Smooth muscle cell of the brain vasculature (primary cell): ENCODE measurements around the gene SLC9A9.

Experiments
- DNase-seq: peaks from one replicate; pipeline ENCODE4 v3.0.0-alpha.2; 2012; ENCODE audit warnings: low read depth, low spot score

SLC9A9 gene

GRCh38 chr3:143757691-143758090 lies 90.6 kb downstream of the SLC9A9 start:
- DNase-seq = no peak

GRCh38 chr3:143755978-143756377 lies 92.3 kb downstream of the SLC9A9 start:
- no peak for DNase-seq

- no peak for DNase-seq
These were observed 94.2 kb downstream of the SLC9A9 start for GRCh38 chr3:143754090-143754489.

- DNase-seq = no peak
These were observed 94.8 kb downstream of the SLC9A9 start for GRCh38 chr3:143753456-143753855.

- DNase-seq = no peak
These were observed 95.3 kb downstream of the SLC9A9 start for GRCh38 chr3:143753006-143753405.

- no peak for DNase-seq
These were observed 96.6 kb downstream of the SLC9A9 start for GRCh38 chr3:143751643-143752178.

- DNase-seq = no peak
These were observed 97.4 kb downstream of the SLC9A9 start for GRCh38 chr3:143750841-143751240.

GRCh38 chr3:143749926-143750325 lies 98.3 kb downstream of the SLC9A9 start:
- no peak for DNase-seq

- no peak for DNase-seq
These were observed 111.2 kb downstream of the SLC9A9 start for GRCh38 chr3:143737065-143737464.

- no peak for DNase-seq
These were observed 111.9 kb downstream of the SLC9A9 start for GRCh38 chr3:143736205-143736997.

GRCh38 chr3:143731776-143732175 lies 116.5 kb downstream of the SLC9A9 start:
- no peak for DNase-seq

GRCh38 chr3:143731320-143731719 lies 116.9 kb downstream of the SLC9A9 start:
- DNase-seq = no peak

GRCh38 chr3:143727391-143727790 lies 120.9 kb downstream of the SLC9A9 start:
- DNase-seq = no peak

GRCh38 chr3:143726727-143727126 lies 121.5 kb downstream of the SLC9A9 start:
- no peak for DNase-seq

- no peak for DNase-seq
These were observed 127.9 kb downstream of the SLC9A9 start for GRCh38 chr3:143720381-143720780.

GRCh38 chr3:143718463-143718862 lies 129.8 kb downstream of the SLC9A9 start:
- no peak for DNase-seq

- no peak for DNase-seq
These were observed 131.5 kb downstream of the SLC9A9 start for GRCh38 chr3:143716731-143717130.

- no peak for DNase-seq
These were observed 135.7 kb downstream of the SLC9A9 start for GRCh38 chr3:143712522-143712921.

- peak; percentile 6 for DNase-seq
These were observed 140.4 kb downstream of the SLC9A9 start for GRCh38 chr3:143707848-143708247.

GRCh38 chr3:143700431-143700975 lies 147.8 kb downstream of the SLC9A9 start:
- DNase-seq = no peak

GRCh38 chr3:143699424-143699823 lies 148.8 kb downstream of the SLC9A9 start:
- DNase-seq = no peak

- no peak for DNase-seq
These were observed 149.5 kb downstream of the SLC9A9 start for GRCh38 chr3:143698682-143699303.

- no peak for DNase-seq
These were observed 150.3 kb downstream of the SLC9A9 start for GRCh38 chr3:143697975-143698374.
